Activated CD4-positive, alpha-beta T cell treated with anti-CD3 and anti-CD28 coated beads for 36 hours (primary cell): ENCODE data around the gene LTBR. TPM values are rescaled to one million over a fixed set of nuclear protein-coding genes. Genes with fewer than 3 reads are reported as not detected.
A peak's percentile ranks its signal among the peaks of the same experiment; 100 is the strongest.

Experiments
- ATAC-seq: fragments of 200-7000 bp; cut with Tn5 transposase; one replicate; pipeline ENCODE4 v1.10.0; 2021; ENCODE audit warnings: mild to moderate bottlenecking, moderate library complexity
- CTCF ChIA-PET: fragments of 350-600 bp; sonication (Branson Sonifier 250); formaldehyde crosslinking; loops from one replicate; lab custom pipeline; 2021; ENCODE audit warnings: antibody characterized with exemption; lab: Charles Lee
- POLR2A ChIA-PET: fragments of 350-600 bp; sonication (Branson Sonifier 250); formaldehyde crosslinking; loops from one replicate; lab custom pipeline; 2021; ENCODE audit warnings: antibody characterized with exemption, inconsistent platforms; lab: Charles Lee
- DNase-seq: peaks from one replicate; pipeline ENCODE4 v3.0.0-alpha.2; 2020
- H3K27ac Mint-ChIP-seq: one replicate; pipeline ENCODE4 v1.8.0; 2021; ENCODE audit warnings: mixed read lengths
- H3K27me3 Mint-ChIP-seq: one replicate; pipeline ENCODE4 v1.8.0; 2021; ENCODE audit warnings: mixed read lengths
- H3K36me3 Mint-ChIP-seq: one replicate; pipeline ENCODE4 v1.8.0; 2021; ENCODE audit warnings: low read depth, mixed read lengths
- H3K4me1 Mint-ChIP-seq: one replicate; pipeline ENCODE4 v1.8.0; 2021; ENCODE audit warnings: mixed read lengths
- H3K4me3 Mint-ChIP-seq: one replicate; pipeline ENCODE4 v1.8.0; 2021; ENCODE audit warnings: mild to moderate bottlenecking, moderate library complexity, mixed read lengths
- H3K9me3 Mint-ChIP-seq: one replicate; pipeline ENCODE4 v1.8.0; 2021; ENCODE audit warnings: low read depth, mixed read lengths
- intact Hi-C, 2 experiments: fragments of 100-400 bp; cut with DNase I in 1 of 2; cut with micrococcal nuclease in 1 of 2; formaldehyde crosslinking; loops; one replicate each; pipeline versions ENCODE4 v1.14.2 to v1.15.1; 2022 to 2024; cut with DNase I, micrococcal nuclease
- total RNA-seq, 2 experiments: library from RNA; stranded (reverse); gene quantifications; one replicate each; pipeline ENCODE4 v1.2.3, GENCODE V29; 2021

Gene LTBR
- total RNA-seq, 2 experiments from 2014 or later = 0.57 to 1.1 TPM

- ATAC-seq = no peak
- Mint-ChIP-seq H3K4me1 (peaks cover 38% of the 10 kb centered on the region), H3K27ac (no peak overlapping the region), H3K9me3 (no peaks in the 10 kb centered on the region), H3K27me3 (no peaks in the 10 kb centered on the region), H3K4me3 (no peak overlapping the region), H3K36me3 (no peaks in the 10 kb centered on the region)
- ChIA-PET POLR2A (interaction anchor here (0.6 to 0.8 kb wide), 2 partner anchors 33 to 87 kb away, joined by 3 to 7 read pairs; no protein-coding TSS in a partner anchor), CTCF (interaction anchor here (0.9 to 1.9 kb wide), 9 partner anchors 10 to 46 kb away, joined by 3 to 13 read pairs (median 5); no protein-coding TSS in a partner anchor)
- DNase-seq = peak; percentile 37
- intact Hi-C loops = loop anchor here in 1 of 2 experiments (1.0 kb wide), 2 partner anchors 33 to 45 kb away; no protein-coding TSS in a partner anchor
These were observed 15.7 kb upstream of the LTBR start for GRCh38 chr12:6367969-6368892.

GRCh38 chr12:6368906-6369525, 14.9 kb upstream of the LTBR start:
- no peak for ATAC-seq
- no peak for DNase-seq
- Mint-ChIP-seq H3K27me3 (no peaks in the 10 kb centered on the region), H3K4me1 (peaks cover 37% of the 10 kb centered on the region), H3K4me3 (no peak overlapping the region), H3K9me3 (no peaks in the 10 kb centered on the region), H3K27ac (no peak overlapping the region), H3K36me3 (no peaks in the 10 kb centered on the region)
- ChIA-PET POLR2A (no interaction called here), CTCF (interaction anchor here (1.6 to 1.9 kb wide), 2 partner anchors 23 to 32 kb away, joined by 7 to 13 read pairs; no protein-coding TSS in a partner anchor)
- intact Hi-C loops = no loop called here

GRCh38 chr12:6369916-6370575, 13.9 kb upstream of the LTBR start:
- no peak overlapping the region for H3K27ac Mint-ChIP-seq
- DNase-seq (no peak), ATAC-seq (no peak)
- intact Hi-C loops = loop anchor here in 1 of 2 experiments (5.0 kb wide), 1 partner anchor 33 kb away; no protein-coding TSS in a partner anchor
- H3K9me3 Mint-ChIP-seq = no peaks in the 10 kb centered on the region
- CTCF ChIA-PET = no interaction called here
- H3K36me3 Mint-ChIP-seq = no peaks in the 10 kb centered on the region
- POLR2A ChIA-PET = no interaction called here
- H3K4me3 Mint-ChIP-seq = no peak overlapping the region
- no peaks in the 10 kb centered on the region for H3K27me3 Mint-ChIP-seq
- H3K4me1 Mint-ChIP-seq = peaks cover 34% of the 10 kb centered on the region

- no peak for DNase-seq
- Mint-ChIP-seq H3K4me3 (no peak overlapping the region), H3K27ac (peak overlapping the region; percentile 59), H3K27me3 (no peaks in the 10 kb centered on the region), H3K36me3 (no peaks in the 10 kb centered on the region), H3K4me1 (peaks cover 34% of the 10 kb centered on the region), H3K9me3 (no peaks in the 10 kb centered on the region)
- ChIA-PET POLR2A (no interaction called here), CTCF (no interaction called here)
- ATAC-seq = no peak
- intact Hi-C loops = loop anchor here in 1 of 2 experiments (5.0 kb wide), 1 partner anchor 33 kb away; no protein-coding TSS in a partner anchor
These were observed 13.4 kb upstream of the LTBR start for GRCh38 chr12:6370576-6370935.

GRCh38 chr12:6370994-6371754, 12.8 kb upstream of the LTBR start:
- no peaks in the 10 kb centered on the region for H3K27me3 Mint-ChIP-seq
- H3K36me3 Mint-ChIP-seq = no peaks in the 10 kb centered on the region
- peak overlapping the region; percentile 59 for H3K27ac Mint-ChIP-seq
- ChIA-PET POLR2A (no interaction called here), CTCF (interaction anchor here (1.0 kb wide), 1 partner anchor 10 kb away, joined by 3 read pairs; no protein-coding TSS in a partner anchor)
- intact Hi-C loops = loop anchor here in 1 of 2 experiments (5.0 kb wide), 1 partner anchor 34 kb away; no protein-coding TSS in a partner anchor
- H3K9me3 Mint-ChIP-seq = no peaks in the 10 kb centered on the region
- no peak overlapping the region for H3K4me3 Mint-ChIP-seq
- DNase-seq (peak; percentile 33), ATAC-seq (no peak)
- peaks cover 36% of the 10 kb centered on the region for H3K4me1 Mint-ChIP-seq

GRCh38 chr12:6372403-6373003, 11.5 kb upstream of the LTBR start:
- intact Hi-C loops = loop anchor here in 1 of 2 experiments (5.0 kb wide), 1 partner anchor 35 kb away; no protein-coding TSS in a partner anchor
- CTCF ChIA-PET = interaction anchor here (0.5 to 1.0 kb wide), 4 partner anchors 12 to 1256 kb away, joined by 3 to 4 read pairs (median 3); no protein-coding TSS in a partner anchor
- POLR2A ChIA-PET = no interaction called here
- ATAC-seq (peak; percentile 80), DNase-seq (peak; percentile 38)
- Mint-ChIP-seq H3K27me3 (no peaks in the 10 kb centered on the region), H3K4me1 (peaks cover 43% of the 10 kb centered on the region), H3K4me3 (no peak overlapping the region), H3K36me3 (no peaks in the 10 kb centered on the region), H3K27ac (peak overlapping the region; percentile 78), H3K9me3 (no peaks in the 10 kb centered on the region)

- H3K4me3 Mint-ChIP-seq = no peak overlapping the region
These were observed 10.8 kb upstream of the LTBR start for GRCh38 chr12:6373022-6373787.

GRCh38 chr12:6374028-6374785, 9.8 kb upstream of the LTBR start:
- ChIA-PET CTCF (interaction anchor here (0.6 to 1.2 kb wide), 7 partner anchors 8 to 1227 kb away, joined by 3 to 4 read pairs (median 3); partner anchors contain the start of gene TNFRSF1A), POLR2A (no interaction called here)
- intact Hi-C loops = loop anchor here in 1 of 2 experiments (5.0 kb wide), 1 partner anchor 37 kb away; no protein-coding TSS in a partner anchor
- Mint-ChIP-seq H3K27ac (no peak overlapping the region), H3K4me1 (peaks cover 31% of the 10 kb centered on the region), H3K4me3 (no peak overlapping the region), H3K27me3 (no peaks in the 10 kb centered on the region), H3K9me3 (no peaks in the 10 kb centered on the region), H3K36me3 (no peaks in the 10 kb centered on the region)
- ATAC-seq (no peak), DNase-seq (no peak)

More at GRCh38 chr12:6373022-6373787, 10.8 kb upstream of the LTBR start:
- Mint-ChIP-seq H3K27me3 (no peaks in the 10 kb centered on the region), H3K27ac (peak overlapping the region; percentile 16), H3K4me1 (peaks cover 37% of the 10 kb centered on the region), H3K9me3 (no peaks in the 10 kb centered on the region), H3K36me3 (no peaks in the 10 kb centered on the region)
- ChIA-PET POLR2A (no interaction called here), CTCF (interaction anchor here (0.6 to 1.0 kb wide), 3 partner anchors 10 to 92 kb away, joined by 3 read pairs; no protein-coding TSS in a partner anchor)
- intact Hi-C loops = loop anchor here in 1 of 2 experiments (5.0 kb wide), 1 partner anchor 36 kb away; no protein-coding TSS in a partner anchor
- ATAC-seq = no peak
- DNase-seq = no peak

- no peaks in the 10 kb centered on the region for H3K9me3 Mint-ChIP-seq
- no peak for DNase-seq
- H3K4me3 Mint-ChIP-seq = no peak overlapping the region
- CTCF ChIA-PET = interaction anchor here (0.6 to 1.2 kb wide), 5 partner anchors 9 to 1227 kb away, joined by 3 to 4 read pairs (median 3); no protein-coding TSS in a partner anchor
- POLR2A ChIA-PET = no interaction called here
- no peaks in the 10 kb centered on the region for H3K27me3 Mint-ChIP-seq
- H3K36me3 Mint-ChIP-seq = no peaks in the 10 kb centered on the region
- peaks cover 31% of the 10 kb centered on the region for H3K4me1 Mint-ChIP-seq
- H3K27ac Mint-ChIP-seq = no peak overlapping the region
- ATAC-seq = no peak
- intact Hi-C loops = loop anchor here in 1 of 2 experiments (5.0 kb wide), 1 partner anchor 37 kb away; no protein-coding TSS in a partner anchor
These were observed 9.2 kb upstream of the LTBR start for GRCh38 chr12:6374786-6375160.
